OCI-LY1 (cell line): ENCODE measurements around the gene HACD2.

Source experiments
- EZH2 ChIP-seq: fragments of 200-600 bp; sonication (generic), shearing (Covaris generic); IDR thresholded peaks from 2 replicates; pipeline ENCODE4 v1.8.0; 2017; ENCODE audit warnings: borderline replicate concordance, mixed run types, mild to moderate bottlenecking, antibody characterized with exemption, low read length, moderate library complexity, mixed read lengths
- TF ChIP-seq, protein P1 (sequence below): fragments of 200-600 bp; sonication (generic), shearing (Covaris generic); IDR thresholded peaks from 2 replicates; pipeline ENCODE4 v1.5.1; 2017; ENCODE audit warnings: mild to moderate bottlenecking, antibody characterized with exemption, low read length, moderate library complexity, mixed read lengths

- TF ChIP-seq, protein P1, sequence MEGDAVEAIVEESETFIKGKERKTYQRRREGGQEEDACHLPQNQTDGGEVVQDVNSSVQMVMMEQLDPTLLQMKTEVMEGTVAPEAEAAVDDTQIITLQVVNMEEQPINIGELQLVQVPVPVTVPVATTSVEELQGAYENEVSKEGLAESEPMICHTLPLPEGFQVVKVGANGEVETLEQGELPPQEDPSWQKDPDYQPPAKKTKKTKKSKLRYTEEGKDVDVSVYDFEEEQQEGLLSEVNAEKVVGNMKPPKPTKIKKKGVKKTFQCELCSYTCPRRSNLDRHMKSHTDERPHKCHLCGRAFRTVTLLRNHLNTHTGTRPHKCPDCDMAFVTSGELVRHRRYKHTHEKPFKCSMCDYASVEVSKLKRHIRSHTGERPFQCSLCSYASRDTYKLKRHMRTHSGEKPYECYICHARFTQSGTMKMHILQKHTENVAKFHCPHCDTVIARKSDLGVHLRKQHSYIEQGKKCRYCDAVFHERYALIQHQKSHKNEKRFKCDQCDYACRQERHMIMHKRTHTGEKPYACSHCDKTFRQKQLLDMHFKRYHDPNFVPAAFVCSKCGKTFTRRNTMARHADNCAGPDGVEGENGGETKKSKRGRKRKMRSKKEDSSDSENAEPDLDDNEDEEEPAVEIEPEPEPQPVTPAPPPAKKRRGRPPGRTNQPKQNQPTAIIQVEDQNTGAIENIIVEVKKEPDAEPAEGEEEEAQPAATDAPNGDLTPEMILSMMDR: no peak
- TF ChIP-seq EZH2: no peak
Measured at GRCh38 chr3:123582315-123582714, 2.5 kb downstream of the HACD2 start.
